GM20000 (cell line): ENCODE data around the gene RAB15.
A peak's percentile ranks its signal among the peaks of the same experiment; 100 is the strongest.

Source experiments
- DNase-seq: peaks from one replicate; pipeline ENCODE4 v3.0.0; 2012; ENCODE audit warnings: low spot score
- CTCF ChIP-seq: IDR thresholded peaks from 2 replicates; pipeline ENCODE4 v1.5.1; 2012; ENCODE audit warnings: mild to moderate bottlenecking, control low read depth; ENCODE audit errors: extremely low read depth, missing control alignments

RAB15 gene

GRCh38 chr14:64971943-64972791, at the start of gene RAB15:
RAB15 (minus strand) TSS chr14:64972336; CDS start chr14:64972076, 260 bp downstream.
- peak; percentile 79 for DNase-seq
- TF ChIP-seq CTCF = no peak

- peak; percentile 29 for TF ChIP-seq CTCF
- DNase-seq = peak; percentile 58
Observed at GRCh38 chr14:65019944-65020566, 47.9 kb upstream of the RAB15 start.

- no peak for DNase-seq
- no peak for TF ChIP-seq CTCF
Observed at GRCh38 chr14:65016471-65016870, 44.3 kb upstream of the RAB15 start.

- TF ChIP-seq CTCF = no peak
- DNase-seq = no peak
Observed at GRCh38 chr14:65015391-65015790, 43.3 kb upstream of the RAB15 start.

- no peak for TF ChIP-seq CTCF
- no peak for DNase-seq
Observed at GRCh38 chr14:65012353-65012752, 40.2 kb upstream of the RAB15 start.

- TF ChIP-seq CTCF = no peak
Observed at GRCh38 chr14:65011538-65011937, 39.4 kb upstream of the RAB15 start.

GRCh38 chr14:65010211-65010931, 38.2 kb upstream of the RAB15 start:
- TF ChIP-seq CTCF = no peak
- no peak for DNase-seq

More at GRCh38 chr14:65011538-65011937, 39.4 kb upstream of the RAB15 start:
- no peak for DNase-seq
